ENCODE measurements around the gene SACM1L. TPM values are rescaled to one million over a fixed set of nuclear protein-coding genes. Genes with fewer than 3 reads are reported as not detected.

The SACM1L gene
- total and polyA plus RNA-seq, 4 experiments from 2014 or later = 27.6 to 104 (median 67.4) TPM

DNA sequence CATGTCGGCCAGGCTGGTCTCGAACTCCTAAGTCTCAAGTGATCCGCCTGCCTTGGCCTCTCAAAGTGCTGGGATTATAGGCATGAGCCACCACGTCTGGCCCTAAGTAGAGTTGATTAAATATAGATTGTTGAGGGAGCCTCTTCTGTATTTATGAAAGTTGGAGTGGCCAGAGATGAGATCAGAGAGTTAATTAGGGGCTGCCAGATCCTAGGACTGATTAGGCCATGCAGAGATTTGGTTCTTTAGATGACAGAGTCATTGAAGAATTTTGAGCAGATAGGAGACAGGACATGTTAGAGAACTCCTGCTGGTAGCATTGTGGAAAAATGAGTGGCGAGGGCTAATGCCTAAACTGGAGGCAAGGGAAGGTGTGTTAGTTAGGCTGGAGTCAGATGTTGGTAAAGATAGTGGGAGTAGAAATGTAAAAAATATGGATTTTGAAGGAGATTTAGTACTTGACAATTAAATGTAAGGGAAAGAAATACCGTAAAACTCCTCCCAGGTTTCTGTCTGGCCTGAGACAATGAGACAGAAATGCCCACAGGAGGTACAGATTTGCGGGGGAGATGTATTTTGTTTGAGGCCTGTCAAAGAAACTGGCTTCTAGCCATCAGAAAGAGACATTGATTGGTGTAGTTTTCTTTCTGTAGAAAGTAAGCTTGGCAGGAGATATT lies 23.4 kb downstream of the SACM1L start:
- Histone ChIP-seq H3K27me3 (ENCODE audit: insufficient read depth, low read length) (no peaks in the 10 kb centered on the region), H3K4me3 (ENCODE audit: low read length in 2 of 2) (no peak overlapping the region), H3K27ac (ENCODE audit: low read depth, low read length) (no peak overlapping the region), H3K4me1 (ENCODE audit: insufficient read depth, low read length) (no peaks in the 10 kb centered on the region), H3K36me3 (ENCODE audit: insufficient read depth, low read length) (peaks cover 51% of the 10 kb centered on the region), H3K9me3 (ENCODE audit: control insufficient read depth in 1 of 2, low read length in 2 of 2) (no peaks in the 10 kb centered on the region)
- ChIA-PET POLR2A (ENCODE audit: partially characterized antibody) (no interaction called here), CTCF (ENCODE audit: partially characterized antibody) (interaction anchor here (1.2 to 1.3 kb wide), 4 partner anchors 45 to 202 kb away, joined by 3 to 4 read pairs (median 4); no protein-coding TSS in a partner anchor)
- H3K4me3 Mint-ChIP-seq = no peak overlapping the region
- H3K36me3 Mint-ChIP-seq = peaks cover 49 to 64% of the 10 kb centered on the region in 2 donors
- intact Hi-C loops (cut with micrococcal nuclease) = no loop called here
- peak overlapping the region in 6 of 7 donors; percentile 15 to 85 (median 49) for H3K27ac Mint-ChIP-seq
- H3K4me1 Mint-ChIP-seq = peaks cover 13 to 19% (median 15%) of the 10 kb centered on the region in 4 donors
- no peaks in the 10 kb centered on the region for H3K9me3 Mint-ChIP-seq
- no peaks in the 10 kb centered on the region for H3K27me3 Mint-ChIP-seq
- no peak for DNase-seq

DNA sequence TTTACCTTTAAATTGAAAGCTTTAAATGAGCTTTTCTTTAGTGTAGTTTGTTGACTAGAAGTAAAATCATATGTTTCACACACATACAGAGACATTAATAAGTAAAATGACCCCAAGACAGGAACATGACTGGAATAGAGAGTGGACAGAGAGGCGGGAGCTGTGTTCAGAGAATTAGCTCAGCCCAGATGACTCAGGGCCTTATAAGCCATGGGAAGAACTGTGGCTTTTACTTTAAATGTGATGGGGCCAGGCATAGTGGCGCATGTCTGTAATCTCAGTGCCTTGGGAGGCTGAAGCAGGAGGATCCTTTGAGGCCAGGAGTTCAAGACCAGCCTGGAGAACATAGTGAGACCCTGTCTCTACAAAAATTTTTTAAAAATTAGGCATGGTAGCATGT lies 26.7 kb downstream of the SACM1L start:
- no peaks in the 10 kb centered on the region for H3K9me3 Mint-ChIP-seq
- no peak for DNase-seq
- intact Hi-C loops (cut with micrococcal nuclease) = no loop called here

DNA sequence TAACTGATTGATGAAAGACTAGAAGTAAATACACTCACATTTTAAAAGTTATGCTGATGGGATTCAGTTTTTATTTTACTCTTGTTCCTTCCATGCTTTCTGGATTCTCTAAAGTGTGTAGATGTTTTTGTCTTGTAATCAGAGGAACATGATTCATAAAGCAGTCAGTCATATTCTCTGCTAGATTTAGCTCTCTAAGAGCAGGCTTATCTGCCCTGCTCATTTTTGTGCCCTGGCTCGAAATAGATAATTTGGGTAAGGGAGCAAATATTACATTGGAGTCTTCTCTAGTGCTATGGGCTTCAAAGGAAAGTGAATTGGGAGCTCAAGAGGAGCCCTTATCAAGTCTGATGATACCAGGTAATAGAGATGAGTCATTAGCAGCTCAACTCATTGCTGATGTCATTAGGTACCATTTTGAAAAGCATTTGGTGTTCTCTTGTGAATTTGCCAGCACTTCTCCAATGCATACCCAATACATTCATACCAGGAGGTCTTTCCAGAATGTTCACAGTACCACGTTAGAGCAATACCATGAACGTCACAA lies 27.7 kb downstream of the SACM1L start:
- no peaks in the 10 kb centered on the region for H3K27me3 ChIP-seq (ENCODE audit: insufficient read depth, low read length)
- Mint-ChIP-seq H3K36me3 (peaks cover 37 to 57% of the 10 kb centered on the region in 2 donors), H3K27ac (peak overlapping the region in 2 of 7 donors; percentile 51 to 71), H3K4me1 (peaks cover 11 to 14% (median 13%) of the 10 kb centered on the region in 4 donors), H3K27me3 (no peaks in the 10 kb centered on the region), H3K4me3 (no peak overlapping the region), H3K9me3 (no peaks in the 10 kb centered on the region)
- no peaks in the 10 kb centered on the region for H3K4me1 ChIP-seq (ENCODE audit: insufficient read depth, low read length)
- ChIA-PET POLR2A (ENCODE audit: partially characterized antibody) (no interaction called here), CTCF (ENCODE audit: partially characterized antibody) (interaction anchor here (0.7 kb wide), 1 partner anchor 759 kb away, joined by 3 read pairs; no protein-coding TSS in a partner anchor)
- DNase-seq = no peak
- intact Hi-C loops (cut with micrococcal nuclease) = no loop called here
- no peak overlapping the region for H3K4me3 ChIP-seq (ENCODE audit: low read length in 2 of 2)
- no peaks in the 10 kb centered on the region for H3K9me3 ChIP-seq (ENCODE audit: control insufficient read depth in 1 of 2, low read length in 2 of 2)
- H3K36me3 ChIP-seq (ENCODE audit: insufficient read depth, low read length) = peaks cover 26% of the 10 kb centered on the region
- no peak overlapping the region for H3K27ac ChIP-seq (ENCODE audit: low read depth, low read length)

More for the DNA sequence above, 26.7 kb downstream of the SACM1L start:
- no peaks in the 10 kb centered on the region for H3K9me3 ChIP-seq (ENCODE audit: control insufficient read depth in 1 of 2, low read length in 2 of 2)
- Mint-ChIP-seq H3K27me3 (no peaks in the 10 kb centered on the region), H3K4me3 (no peak overlapping the region), H3K4me1 (peaks cover 13 to 17% (median 14%) of the 10 kb centered on the region in 4 donors), H3K36me3 (peaks cover 40 to 63% of the 10 kb centered on the region in 2 donors), H3K27ac (peak overlapping the region in 3 of 7 donors; percentile 4 to 83 (median 76))
- H3K27me3 ChIP-seq (ENCODE audit: insufficient read depth, low read length) = no peaks in the 10 kb centered on the region
- H3K27ac ChIP-seq (ENCODE audit: low read depth, low read length) = no peak overlapping the region
- H3K4me1 ChIP-seq (ENCODE audit: insufficient read depth, low read length) = no peaks in the 10 kb centered on the region
- ChIA-PET CTCF (ENCODE audit: partially characterized antibody) (interaction anchor here (0.9 kb wide), 1 partner anchor 51 kb away, joined by 6 read pairs; no protein-coding TSS in a partner anchor), POLR2A (ENCODE audit: partially characterized antibody) (no interaction called here)
- peaks cover 31% of the 10 kb centered on the region for H3K36me3 ChIP-seq (ENCODE audit: insufficient read depth, low read length)
- no peak overlapping the region for H3K4me3 ChIP-seq (ENCODE audit: low read length in 2 of 2)

DNA sequence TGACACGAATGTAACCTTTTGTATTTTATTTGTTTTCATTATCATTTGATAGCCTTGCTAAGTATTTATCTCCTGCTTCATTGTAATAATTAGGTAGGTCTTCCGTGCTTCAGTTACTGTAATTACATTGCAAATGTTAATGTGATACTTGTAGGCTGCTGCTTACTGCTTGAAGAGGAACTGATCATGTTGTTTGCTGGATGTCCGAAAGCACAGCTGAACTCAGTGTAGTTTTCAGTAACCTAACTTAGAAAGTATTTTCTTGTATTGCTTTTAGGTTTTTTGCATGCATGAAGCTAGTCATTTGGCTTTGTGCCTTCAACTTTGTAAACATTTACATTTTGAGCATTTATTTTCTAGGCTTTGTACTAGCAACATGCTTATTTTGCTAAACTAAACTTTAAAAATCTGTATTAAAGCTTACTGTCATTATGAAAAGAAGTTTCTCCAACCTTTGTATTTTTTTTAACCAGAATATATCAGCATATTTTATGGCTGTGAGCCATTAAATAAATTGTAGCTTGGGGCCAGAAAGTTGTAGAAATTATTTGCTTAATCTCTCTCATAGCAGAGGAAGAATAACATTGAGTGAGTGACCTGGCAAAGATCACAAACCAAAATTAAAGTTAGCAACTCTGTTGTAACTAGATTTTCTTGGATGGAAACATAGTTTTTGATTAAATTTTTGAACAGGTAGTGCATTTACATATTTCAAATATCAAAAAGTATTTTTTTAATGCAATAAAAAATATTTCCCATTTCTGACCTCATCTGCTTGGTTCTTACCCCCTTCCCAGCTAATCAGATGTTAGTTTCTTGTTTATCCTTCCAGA lies 30.7 kb downstream of the SACM1L start:
- no peak overlapping the region for H3K27ac ChIP-seq (ENCODE audit: low read depth, low read length)
- Mint-ChIP-seq H3K4me3 (no peak overlapping the region), H3K9me3 (no peaks in the 10 kb centered on the region), H3K27me3 (no peaks in the 10 kb centered on the region), H3K27ac (peak overlapping the region in 3 of 7 donors; percentile 11 to 80 (median 62)), H3K4me1 (peaks cover 12 to 22% (median 16%) of the 10 kb centered on the region in 4 donors), H3K36me3 (peaks cover 54 to 65% of the 10 kb centered on the region in 2 donors)
- no peaks in the 10 kb centered on the region for H3K9me3 ChIP-seq (ENCODE audit: control insufficient read depth in 1 of 2, low read length in 2 of 2)
- no peak for DNase-seq
- no peaks in the 10 kb centered on the region for H3K27me3 ChIP-seq (ENCODE audit: insufficient read depth, low read length)
- no peak overlapping the region for H3K4me3 ChIP-seq (ENCODE audit: low read length in 2 of 2)
- no peaks in the 10 kb centered on the region for H3K4me1 ChIP-seq (ENCODE audit: insufficient read depth, low read length)
- ChIA-PET CTCF (ENCODE audit: partially characterized antibody) (interaction anchor here (1.3 kb wide), 1 partner anchor 60 kb away, joined by 7 read pairs; no protein-coding TSS in a partner anchor), POLR2A (ENCODE audit: partially characterized antibody) (no interaction called here)
- H3K36me3 ChIP-seq (ENCODE audit: insufficient read depth, low read length) = peaks cover 21% of the 10 kb centered on the region
- intact Hi-C loops (cut with micrococcal nuclease) = no loop called here

- intact Hi-C loops (cut with micrococcal nuclease) = no loop called here
- no peaks in the 10 kb centered on the region for H3K4me1 ChIP-seq (ENCODE audit: insufficient read depth, low read length)
- H3K9me3 Mint-ChIP-seq = no peaks in the 10 kb centered on the region
- no peaks in the 10 kb centered on the region for H3K27me3 Mint-ChIP-seq
- no peak overlapping the region for H3K27ac ChIP-seq (ENCODE audit: low read depth, low read length)
- no peaks in the 10 kb centered on the region for H3K27me3 ChIP-seq (ENCODE audit: insufficient read depth, low read length)
- H3K36me3 ChIP-seq (ENCODE audit: insufficient read depth, low read length) = peaks cover 13% of the 10 kb centered on the region
- peaks cover 19 to 31% (median 28%) of the 10 kb centered on the region in 4 donors for H3K4me1 Mint-ChIP-seq
- ChIA-PET POLR2A (ENCODE audit: partially characterized antibody) (no interaction called here), CTCF (ENCODE audit: partially characterized antibody) (no interaction called here)
- no peak overlapping the region for H3K4me3 ChIP-seq (ENCODE audit: low read length in 2 of 2)
- H3K27ac Mint-ChIP-seq = no peak overlapping the region
- H3K36me3 Mint-ChIP-seq = peaks cover 59 to 73% of the 10 kb centered on the region in 2 donors
- DNase-seq = no peak
- H3K9me3 ChIP-seq (ENCODE audit: control insufficient read depth in 1 of 2, low read length in 2 of 2) = no peaks in the 10 kb centered on the region
- H3K4me3 Mint-ChIP-seq = no peak overlapping the region
Observed at GRCh38 chr3:45724911-45725310, 35.7 kb downstream of the SACM1L start.

- Histone ChIP-seq H3K27ac (ENCODE audit: low read depth, low read length) (no peak overlapping the region), H3K4me3 (ENCODE audit: low read length in 2 of 2) (no peak overlapping the region), H3K36me3 (ENCODE audit: insufficient read depth, low read length) (peaks cover 36% of the 10 kb centered on the region), H3K27me3 (ENCODE audit: insufficient read depth, low read length) (no peaks in the 10 kb centered on the region), H3K9me3 (ENCODE audit: control insufficient read depth in 1 of 2, low read length in 2 of 2) (no peaks in the 10 kb centered on the region), H3K4me1 (ENCODE audit: insufficient read depth, low read length) (no peaks in the 10 kb centered on the region)
- Mint-ChIP-seq H3K27me3 (no peaks in the 10 kb centered on the region), H3K4me3 (no peak overlapping the region), H3K4me1 (peaks cover 15 to 28% (median 20%) of the 10 kb centered on the region in 4 donors), H3K36me3 (peaks cover 50 to 75% of the 10 kb centered on the region in 2 donors), H3K27ac (peak overlapping the region in 3 of 7 donors; percentile 39 to 82 (median 44)), H3K9me3 (no peaks in the 10 kb centered on the region)
- ChIA-PET CTCF (ENCODE audit: partially characterized antibody) (no interaction called here), POLR2A (ENCODE audit: partially characterized antibody) (no interaction called here)
- intact Hi-C loops (cut with micrococcal nuclease) = no loop called here
- DNase-seq = no peak
Observed at GRCh38 chr3:45729614-45730013, 40.4 kb downstream of the SACM1L start.
